A673 (cell line): ENCODE results near the gene TIGD2. TPM values are rescaled to one million over a fixed set of nuclear protein-coding genes. Genes with fewer than 3 reads are reported as not detected.

Source experiments
- BruUV-seq: library from RNA; stranded (reverse); fragments of 400-500 nt; replicated peaks from 2 replicates; lab custom pipeline; 2021; lab: Mats Ljungman, UMichigan
- CTCF ChIA-PET: fragments of 300-600 bp; sonication (Branson Sonifier 250); formaldehyde crosslinking; loops from one replicate; lab custom pipeline; 2022; ENCODE audit warnings: antibody characterized with exemption; lab: Charles Lee
- POLR2A ChIA-PET: fragments of 300-600 bp; sonication (Branson Sonifier 250); formaldehyde crosslinking; loops from one replicate; lab custom pipeline; 2022; ENCODE audit warnings: antibody characterized with exemption; ENCODE audit not compliant: low non-redundant PET; lab: Charles Lee
- DNase-seq: peaks from one replicate; pipeline ENCODE4 v3.0.0-alpha.2; 2015; ENCODE audit warnings: low spot score
- H3K27ac ChIP-seq: fragments of 200-600 bp; sonication (generic); 2 replicates; pipeline ENCODE4 v1.5.1; 2016; ENCODE audit warnings: mixed run types, low read depth, mild to moderate bottlenecking, mixed read lengths, antibody characterized with exemption, low read length; ENCODE audit not compliant: poor library complexity, severe bottlenecking
- H3K27me3 ChIP-seq: fragments of 200-600 bp; sonication (generic); replicated peaks from 2 replicates; pipeline ENCODE4 v1.6.1; 2017; ENCODE audit warnings: mixed run types, low read depth, mild to moderate bottlenecking, mixed read lengths, antibody characterized with exemption, low read length; ENCODE audit not compliant: insufficient read depth, poor library complexity
- H3K36me3 ChIP-seq: fragments of 200-600 bp; sonication (generic); 2 replicates; pipeline ENCODE4 v1.6.1; 2016; ENCODE audit warnings: mixed run types, mild to moderate bottlenecking, mixed read lengths, antibody characterized with exemption, low read length; ENCODE audit not compliant: insufficient read depth, poor library complexity, severe bottlenecking
- H3K4me1 ChIP-seq: fragments of 200-600 bp; sonication (generic); 2 replicates; pipeline ENCODE4 v1.6.1; 2017; ENCODE audit warnings: mixed run types, mild to moderate bottlenecking, mixed read lengths, antibody characterized with exemption, low read length; ENCODE audit not compliant: insufficient read depth, poor library complexity, severe bottlenecking
- H3K4me3 ChIP-seq: fragments of 200-600 bp; sonication (generic); 2 replicates; pipeline ENCODE4 v1.5.1; 2016; ENCODE audit warnings: low read depth, mixed run types, mild to moderate bottlenecking, mixed read lengths, low read length; ENCODE audit not compliant: poor library complexity, severe bottlenecking
- H3K9me3 ChIP-seq: fragments of 200-600 bp; sonication (generic); 2 replicates; pipeline ENCODE4 v1.6.1; 2016; ENCODE audit warnings: mixed run types, low read depth, mild to moderate bottlenecking, mixed read lengths, antibody characterized with exemption, low read length; ENCODE audit not compliant: poor library complexity, severe bottlenecking
- EZH2 ChIP-seq: fragments of 200-600 bp; sonication (generic); IDR thresholded peaks from 2 replicates; pipeline ENCODE4 v1.6.1; 2017; ENCODE audit warnings: borderline replicate concordance, low read depth, mild to moderate bottlenecking, mixed read lengths, antibody characterized with exemption, low read length; ENCODE audit not compliant: poor library complexity, severe bottlenecking
- intact Hi-C: fragments of 100-400 bp; cut with micrococcal nuclease; formaldehyde crosslinking; loops from one replicate; pipeline ENCODE4 v1.10.0; 2022; ENCODE audit not compliant: unreplicated experiment
- total RNA-seq: library from RNA; stranded (reverse); gene quantifications from 2 replicates; pipeline ENCODE4 v1.2.3, GENCODE V29; 2021
- TF ChIP-seq, protein P1 (sequence below): fragments of 300-800, 200-600 bp; sonication (generic); conservative IDR thresholded peaks from 2 replicates; pipeline ENCODE4 v1.5.1; 2017; ENCODE audit warnings: low read depth, mild to moderate bottlenecking, antibody characterized with exemption, low read length, moderate library complexity, mixed read lengths

Gene TIGD2
- total RNA-seq, 1 experiment from 2014 or later = 2.8 TPM

DNA sequence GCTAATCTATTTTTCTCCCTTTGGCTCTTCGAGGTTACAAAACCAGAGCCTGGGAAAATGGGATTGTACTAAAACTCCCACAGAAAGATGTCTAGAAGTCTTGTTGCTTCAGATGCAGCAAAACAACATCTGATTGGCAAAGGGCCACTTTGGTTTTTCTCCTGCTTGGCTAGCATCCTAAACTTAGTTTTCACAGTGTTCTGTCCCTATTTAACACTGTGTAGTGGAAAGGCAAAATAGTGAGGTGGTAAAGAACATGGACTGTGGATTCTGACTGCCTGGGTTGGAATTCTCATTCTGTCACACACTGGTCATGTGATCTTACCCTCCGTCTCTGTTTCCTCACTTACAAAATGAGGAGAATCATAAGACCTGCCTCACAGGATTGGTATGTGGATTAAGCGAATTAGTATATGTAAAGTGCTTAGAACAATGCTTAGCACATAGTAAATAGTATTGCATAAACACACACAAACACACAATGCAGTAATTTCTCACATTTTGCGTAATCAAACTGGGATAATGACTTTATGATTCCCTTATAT lies 23.5 kb downstream of the TIGD2 start:
- Histone ChIP-seq H3K36me3 (no peaks in the 10 kb centered on the region), H3K27me3 (peaks cover 14% of the 10 kb centered on the region), H3K27ac (no peak overlapping the region), H3K9me3 (no peaks in the 10 kb centered on the region), H3K4me3 (no peak overlapping the region), H3K4me1 (no peaks in the 10 kb centered on the region)
- no peak for TF ChIP-seq EZH2
- TF ChIP-seq, protein P1, sequence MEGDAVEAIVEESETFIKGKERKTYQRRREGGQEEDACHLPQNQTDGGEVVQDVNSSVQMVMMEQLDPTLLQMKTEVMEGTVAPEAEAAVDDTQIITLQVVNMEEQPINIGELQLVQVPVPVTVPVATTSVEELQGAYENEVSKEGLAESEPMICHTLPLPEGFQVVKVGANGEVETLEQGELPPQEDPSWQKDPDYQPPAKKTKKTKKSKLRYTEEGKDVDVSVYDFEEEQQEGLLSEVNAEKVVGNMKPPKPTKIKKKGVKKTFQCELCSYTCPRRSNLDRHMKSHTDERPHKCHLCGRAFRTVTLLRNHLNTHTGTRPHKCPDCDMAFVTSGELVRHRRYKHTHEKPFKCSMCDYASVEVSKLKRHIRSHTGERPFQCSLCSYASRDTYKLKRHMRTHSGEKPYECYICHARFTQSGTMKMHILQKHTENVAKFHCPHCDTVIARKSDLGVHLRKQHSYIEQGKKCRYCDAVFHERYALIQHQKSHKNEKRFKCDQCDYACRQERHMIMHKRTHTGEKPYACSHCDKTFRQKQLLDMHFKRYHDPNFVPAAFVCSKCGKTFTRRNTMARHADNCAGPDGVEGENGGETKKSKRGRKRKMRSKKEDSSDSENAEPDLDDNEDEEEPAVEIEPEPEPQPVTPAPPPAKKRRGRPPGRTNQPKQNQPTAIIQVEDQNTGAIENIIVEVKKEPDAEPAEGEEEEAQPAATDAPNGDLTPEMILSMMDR = no peak
- ChIA-PET POLR2A (no interaction called here), CTCF (no interaction called here)
- BruUV-seq = no TSS peak
- intact Hi-C loops = no loop called here
- peak; percentile 5 for DNase-seq

- H3K4me3 ChIP-seq = no peak overlapping the region
- no peak overlapping the region for H3K27ac ChIP-seq
- H3K27me3 ChIP-seq = peaks cover 26% of the 10 kb centered on the region
- TF ChIP-seq, protein P1 = no peak
- TF ChIP-seq EZH2 = no peak
- ChIA-PET POLR2A (no interaction called here), CTCF (no interaction called here)
- H3K36me3 ChIP-seq = no peaks in the 10 kb centered on the region
- DNase-seq = no peak
- intact Hi-C loops = no loop called here
- no peaks in the 10 kb centered on the region for H3K4me1 ChIP-seq
- BruUV-seq = no TSS peak
- H3K9me3 ChIP-seq = no peaks in the 10 kb centered on the region
Measured at GRCh38 chr4:89136525-89136924, 25.2 kb downstream of the TIGD2 start.

DNA sequence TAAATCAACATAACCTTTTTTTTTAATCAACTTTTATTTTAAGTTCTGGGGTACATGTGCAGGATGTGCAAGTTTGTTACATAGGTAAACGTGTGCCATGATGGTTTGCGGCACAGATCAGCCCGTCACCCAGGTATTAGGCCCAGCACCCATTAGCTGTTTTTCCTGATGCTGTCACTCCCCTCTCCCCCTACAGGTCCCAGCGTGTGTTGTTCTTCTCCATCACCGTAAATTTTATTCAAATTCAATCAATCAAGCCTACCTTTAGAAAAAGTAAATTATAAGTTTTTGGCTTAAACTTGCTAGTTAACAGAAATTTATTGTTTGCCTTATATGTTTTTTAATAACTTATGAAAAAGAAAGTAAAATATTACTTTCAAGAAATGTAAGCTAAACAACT lies 25.9 kb downstream of the TIGD2 start:
- no peak for DNase-seq
- ChIA-PET CTCF (no interaction called here), POLR2A (no interaction called here)
- Histone ChIP-seq H3K27ac (no peak overlapping the region), H3K4me1 (no peaks in the 10 kb centered on the region), H3K27me3 (peaks cover 33% of the 10 kb centered on the region), H3K9me3 (no peaks in the 10 kb centered on the region), H3K4me3 (no peak overlapping the region), H3K36me3 (no peaks in the 10 kb centered on the region)
- no TSS peak for BruUV-seq
- intact Hi-C loops = no loop called here
- TF ChIP-seq EZH2 = no peak

- no peak for DNase-seq
- Histone ChIP-seq H3K9me3 (no peaks in the 10 kb centered on the region), H3K36me3 (no peaks in the 10 kb centered on the region), H3K4me1 (no peaks in the 10 kb centered on the region), H3K27ac (no peak overlapping the region), H3K27me3 (peaks cover 38% of the 10 kb centered on the region), H3K4me3 (no peak overlapping the region)
- ChIA-PET POLR2A (no interaction called here), CTCF (no interaction called here)
- intact Hi-C loops = no loop called here
- no peak for TF ChIP-seq EZH2
- TF ChIP-seq, protein P1 = no peak
- BruUV-seq = no TSS peak
Measured at GRCh38 chr4:89137695-89138094, 26.4 kb downstream of the TIGD2 start.
